K562 (cell line): ENCODE results near the gene COX6B2. TPM values are rescaled to one million over a fixed set of nuclear protein-coding genes. Genes with fewer than 3 reads are reported as not detected.

Experiments used
- CBX1 ChIP-seq: sonication (generic); IDR thresholded peaks from 2 replicates; pipeline ENCODE4 v1.6.1; 2016; ENCODE audit warnings: antibody characterized with exemption, low read depth, mild to moderate bottlenecking
- NRF1 ChIP-seq, 2 experiments: fragments of 450-650 bp; IDR thresholded peaks in 1 of 2; conservative IDR thresholded peaks in 1 of 2; 2 replicates each; pipeline ENCODE4 v1.6.1; 2014; ENCODE audit warnings: mild to moderate bottlenecking in 2 of 2
- RFX5 ChIP-seq: IDR thresholded peaks from 2 replicates; pipeline ENCODE4 v1.6.1; 2011; ENCODE audit warnings: low read depth, mild to moderate bottlenecking, improper control_type of control experiment, low read length
- SREBF2 ChIP-seq: sonication (generic); formaldehyde crosslinking; IDR thresholded peaks from 2 replicates; pipeline ENCODE4 v1.4.0; 2020; ENCODE audit warnings: mild to moderate bottlenecking, missing genetic modification reagents
- TCF7L2 ChIP-seq: fragments of 150-350 bp; IDR thresholded peaks from 2 replicates; pipeline ENCODE4 v1.6.1; 2016; ENCODE audit warnings: low read depth, mild to moderate bottlenecking, low read length, moderate library complexity
- ZFX ChIP-seq: sonication (generic); formaldehyde crosslinking; IDR thresholded peaks from 2 replicates; pipeline ENCODE4 v1.8.0; 2022; ENCODE audit warnings: mild to moderate bottlenecking, missing genetic modification reagents, moderate library complexity
- ZNF436 ChIP-seq: fragments of 250-450, 450-650 bp; sonication (Bioruptor Pico); formaldehyde crosslinking; IDR thresholded peaks from 2 replicates; pipeline ENCODE4 v1.7.0; 2020; ENCODE audit warnings: mild to moderate bottlenecking
- ZNF507 ChIP-seq: conservative IDR thresholded peaks from 2 replicates; pipeline ENCODE4 v1.6.1; 2017; ENCODE audit warnings: missing genetic modification characterization, missing compliant biosample characterization
- ZNF561 ChIP-seq: fragments of 450-650 bp; formaldehyde crosslinking; conservative IDR thresholded peaks from 2 replicates; pipeline ENCODE4 v1.4.0; 2020; ENCODE audit warnings: mild to moderate bottlenecking, moderate library complexity
- ZSCAN32 ChIP-seq: fragments of 450-650 bp; formaldehyde crosslinking; IDR thresholded peaks from 2 replicates; pipeline ENCODE4 v1.4.0; 2020; ENCODE audit warnings: mild to moderate bottlenecking, moderate library complexity
- polyA plus RNA-seq, 8 experiments: library from polyadenylated mRNA; depleted of rRNA in 4 of 8; stranded (reverse) in 5 of 8; unstranded in 3 of 8; fragments of >200 nt; fragmentation: Nextera tagmentation in 2 of 8; fragmentation: Illumina TruSeq in 1 of 8; extraction: Ambion mirVana in 2 of 8; extraction: Trizol in 1 of 8; gene quantifications; 2 replicates each; pipeline versions ENCODE4 v1.2.1 to v1.2.3, GENCODE V29; 2011 to 2014; ENCODE audit warnings: inconsistent platforms in 1 of 8, missing spikeins in 1 of 8
- total RNA-seq, 7 experiments: library from RNA; depleted of rRNA in 6 of 7; stranded (reverse); fragments of >200 nt in 6 of 7; fragmentation: Illumina TruSeq in 2 of 7; extraction: Trizol in 2 of 7; gene quantifications; 2 replicates each; pipeline versions ENCODE4 v1.2.1 to v1.2.3, GENCODE V29; 2011 to 2021; ENCODE audit warnings: low replicate concordance in 1 of 7
- TF ChIP-seq, protein P1 (sequence below): fragments of 250-450 bp; sonication (Bioruptor Pico); IDR thresholded peaks from 2 replicates; pipeline ENCODE4 v1.4.0; 2020; ENCODE audit warnings: mild to moderate bottlenecking, moderate library complexity
- TF ChIP-seq, protein P2 (sequence below): fragments of 200-800 bp; sonication (Bioruptor generic); IDR thresholded peaks from 2 replicates; pipeline ENCODE4 v1.6.1; 2017; ENCODE audit warnings: missing genetic modification characterization, missing compliant biosample characterization
- TF ChIP-seq, protein P3 (sequence below): sonication (generic); formaldehyde crosslinking; IDR thresholded peaks from 2 replicates; pipeline ENCODE4 v1.8.0; 2022; ENCODE audit warnings: mild to moderate bottlenecking, missing genetic modification reagents
- TF ChIP-seq, protein P4 (sequence below): conservative IDR thresholded peaks from 2 replicates; pipeline ENCODE4 v1.6.1; 2011; ENCODE audit warnings: low read depth, mild to moderate bottlenecking, low read length; ENCODE audit not compliant: control insufficient read depth
- TF ChIP-seq, protein P5 (sequence below): sonication (generic); formaldehyde crosslinking; IDR thresholded peaks from 2 replicates; pipeline ENCODE4 v1.8.0; 2022; ENCODE audit warnings: mild to moderate bottlenecking, missing genetic modification reagents
- TF ChIP-seq, protein P6 (sequence below): fragments of 250-450 bp; sonication (Bioruptor Pico); IDR thresholded peaks from 2 replicates; pipeline ENCODE4 v1.4.0; 2020; ENCODE audit warnings: borderline replicate concordance

COX6B2 gene
- total and polyA plus RNA-seq, 9 of the 15 experiments (the other 6 are each of a cell fraction or from before 2014, with no cell fraction given): 0.40 to 2.5 (median 0.83) TPM

DNA sequence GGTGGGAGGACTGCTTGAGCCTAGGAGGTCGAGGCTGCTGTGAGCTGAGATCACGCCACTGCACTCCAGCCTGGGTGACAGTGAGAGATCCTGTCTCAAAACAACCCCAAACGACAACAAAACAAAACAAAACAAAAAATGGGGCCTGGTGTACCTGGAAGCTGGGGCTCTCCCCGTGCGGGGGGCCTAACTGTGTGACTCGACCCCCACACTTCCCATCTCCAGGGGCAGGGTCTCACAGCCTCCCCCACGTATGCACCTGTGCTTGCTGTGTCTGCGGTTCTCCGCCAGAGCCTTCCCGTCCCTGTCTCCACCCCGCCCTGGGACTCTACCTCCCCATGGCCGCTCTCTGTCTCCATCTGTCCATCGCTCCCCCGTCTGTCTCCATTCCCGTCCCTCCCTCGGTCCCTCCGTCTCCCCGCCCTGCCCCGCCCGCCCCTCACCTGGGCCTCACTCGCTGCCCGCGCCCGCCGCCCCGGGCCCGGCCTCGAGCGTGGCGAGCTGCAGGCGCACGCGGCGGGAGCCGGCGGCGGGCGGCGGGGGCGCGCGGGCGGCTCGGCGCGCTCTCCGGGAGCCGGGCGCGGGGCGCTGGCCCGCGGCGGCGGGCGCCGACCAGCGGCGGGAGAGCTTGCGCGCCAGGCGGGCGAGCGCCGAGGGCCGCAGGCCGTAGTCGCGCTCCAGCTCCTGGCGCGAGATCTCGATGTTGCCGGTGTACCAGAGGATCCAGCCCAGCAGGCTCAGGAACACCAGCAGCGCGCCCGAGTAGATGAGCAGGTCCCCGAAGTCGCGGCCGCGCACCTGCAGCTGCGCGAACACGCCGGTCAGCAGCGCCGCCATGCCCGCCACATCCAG is 29.0 kb upstream of the COX6B2 start (continued):
- TF ChIP-seq, protein P1, sequence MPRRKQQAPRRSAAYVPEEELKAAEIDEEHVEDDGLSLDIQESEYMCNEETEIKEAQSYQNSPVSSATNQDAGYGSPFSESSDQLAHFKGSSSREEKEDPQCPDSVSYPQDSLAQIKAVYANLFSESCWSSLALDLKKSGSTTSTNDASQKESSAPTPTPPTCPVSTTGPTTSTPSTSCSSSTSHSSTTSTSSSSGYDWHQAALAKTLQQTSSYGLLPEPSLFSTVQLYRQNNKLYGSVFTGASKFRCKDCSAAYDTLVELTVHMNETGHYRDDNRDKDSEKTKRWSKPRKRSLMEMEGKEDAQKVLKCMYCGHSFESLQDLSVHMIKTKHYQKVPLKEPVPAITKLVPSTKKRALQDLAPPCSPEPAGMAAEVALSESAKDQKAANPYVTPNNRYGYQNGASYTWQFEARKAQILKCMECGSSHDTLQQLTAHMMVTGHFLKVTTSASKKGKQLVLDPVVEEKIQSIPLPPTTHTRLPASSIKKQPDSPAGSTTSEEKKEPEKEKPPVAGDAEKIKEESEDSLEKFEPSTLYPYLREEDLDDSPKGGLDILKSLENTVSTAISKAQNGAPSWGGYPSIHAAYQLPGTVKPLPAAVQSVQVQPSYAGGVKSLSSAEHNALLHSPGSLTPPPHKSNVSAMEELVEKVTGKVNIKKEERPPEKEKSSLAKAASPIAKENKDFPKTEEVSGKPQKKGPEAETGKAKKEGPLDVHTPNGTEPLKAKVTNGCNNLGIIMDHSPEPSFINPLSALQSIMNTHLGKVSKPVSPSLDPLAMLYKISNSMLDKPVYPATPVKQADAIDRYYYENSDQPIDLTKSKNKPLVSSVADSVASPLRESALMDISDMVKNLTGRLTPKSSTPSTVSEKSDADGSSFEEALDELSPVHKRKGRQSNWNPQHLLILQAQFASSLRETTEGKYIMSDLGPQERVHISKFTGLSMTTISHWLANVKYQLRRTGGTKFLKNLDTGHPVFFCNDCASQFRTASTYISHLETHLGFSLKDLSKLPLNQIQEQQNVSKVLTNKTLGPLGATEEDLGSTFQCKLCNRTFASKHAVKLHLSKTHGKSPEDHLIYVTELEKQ (CRISPR knock-in tag): no peak
- TF ChIP-seq NRF1 (conservative IDR thresholded peaks at IDR 0.05 in 1 of 2, IDR thresholded peaks at IDR 0.05 in 1 of 2) (peak in 1 of 2 experiments; percentile 28; a peak in 2 of 4 replicates), SREBF2 (no peak), ZFX (CRISPR knock-in tag) (peak; percentile 63), ZNF507 (tag) (no peak), TCF7L2 (no peak), ZNF561 (no peak), ZSCAN32 (no peak), CBX1 (0 out of 2 replicates have a peak, but pooled peaks have one; percentile 6), ZNF436 (CRISPR knock-in tag) (no peak), RFX5 (no peak)
- TF ChIP-seq, protein P2, sequence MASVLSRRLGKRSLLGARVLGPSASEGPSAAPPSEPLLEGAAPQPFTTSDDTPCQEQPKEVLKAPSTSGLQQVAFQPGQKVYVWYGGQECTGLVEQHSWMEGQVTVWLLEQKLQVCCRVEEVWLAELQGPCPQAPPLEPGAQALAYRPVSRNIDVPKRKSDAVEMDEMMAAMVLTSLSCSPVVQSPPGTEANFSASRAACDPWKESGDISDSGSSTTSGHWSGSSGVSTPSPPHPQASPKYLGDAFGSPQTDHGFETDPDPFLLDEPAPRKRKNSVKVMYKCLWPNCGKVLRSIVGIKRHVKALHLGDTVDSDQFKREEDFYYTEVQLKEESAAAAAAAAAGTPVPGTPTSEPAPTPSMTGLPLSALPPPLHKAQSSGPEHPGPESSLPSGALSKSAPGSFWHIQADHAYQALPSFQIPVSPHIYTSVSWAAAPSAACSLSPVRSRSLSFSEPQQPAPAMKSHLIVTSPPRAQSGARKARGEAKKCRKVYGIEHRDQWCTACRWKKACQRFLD (CRISPR knock-in tag): peak; percentile 36; the same call in 1 of the 2 replicates
- TF ChIP-seq, protein P3, sequence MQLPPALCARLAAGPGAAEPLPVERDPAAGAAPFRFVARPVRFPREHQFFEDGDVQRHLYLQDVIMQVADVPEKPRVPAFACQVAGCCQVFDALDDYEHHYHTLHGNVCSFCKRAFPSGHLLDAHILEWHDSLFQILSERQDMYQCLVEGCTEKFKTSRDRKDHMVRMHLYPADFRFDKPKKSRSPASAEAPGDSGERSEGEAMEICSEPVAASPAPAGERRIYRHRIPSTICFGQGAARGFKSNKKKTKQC (CRISPR knock-in tag): no peak
- TF ChIP-seq, protein P4, sequence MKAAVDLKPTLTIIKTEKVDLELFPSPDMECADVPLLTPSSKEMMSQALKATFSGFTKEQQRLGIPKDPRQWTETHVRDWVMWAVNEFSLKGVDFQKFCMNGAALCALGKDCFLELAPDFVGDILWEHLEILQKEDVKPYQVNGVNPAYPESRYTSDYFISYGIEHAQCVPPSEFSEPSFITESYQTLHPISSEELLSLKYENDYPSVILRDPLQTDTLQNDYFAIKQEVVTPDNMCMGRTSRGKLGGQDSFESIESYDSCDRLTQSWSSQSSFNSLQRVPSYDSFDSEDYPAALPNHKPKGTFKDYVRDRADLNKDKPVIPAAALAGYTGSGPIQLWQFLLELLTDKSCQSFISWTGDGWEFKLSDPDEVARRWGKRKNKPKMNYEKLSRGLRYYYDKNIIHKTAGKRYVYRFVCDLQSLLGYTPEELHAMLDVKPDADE: peak; percentile 12; the same call in 1 of the 2 replicates
- TF ChIP-seq, protein P5, sequence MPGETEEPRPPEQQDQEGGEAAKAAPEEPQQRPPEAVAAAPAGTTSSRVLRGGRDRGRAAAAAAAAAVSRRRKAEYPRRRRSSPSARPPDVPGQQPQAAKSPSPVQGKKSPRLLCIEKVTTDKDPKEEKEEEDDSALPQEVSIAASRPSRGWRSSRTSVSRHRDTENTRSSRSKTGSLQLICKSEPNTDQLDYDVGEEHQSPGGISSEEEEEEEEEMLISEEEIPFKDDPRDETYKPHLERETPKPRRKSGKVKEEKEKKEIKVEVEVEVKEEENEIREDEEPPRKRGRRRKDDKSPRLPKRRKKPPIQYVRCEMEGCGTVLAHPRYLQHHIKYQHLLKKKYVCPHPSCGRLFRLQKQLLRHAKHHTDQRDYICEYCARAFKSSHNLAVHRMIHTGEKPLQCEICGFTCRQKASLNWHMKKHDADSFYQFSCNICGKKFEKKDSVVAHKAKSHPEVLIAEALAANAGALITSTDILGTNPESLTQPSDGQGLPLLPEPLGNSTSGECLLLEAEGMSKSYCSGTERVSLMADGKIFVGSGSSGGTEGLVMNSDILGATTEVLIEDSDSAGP (CRISPR knock-in tag): no peak
- TF ChIP-seq, protein P6, sequence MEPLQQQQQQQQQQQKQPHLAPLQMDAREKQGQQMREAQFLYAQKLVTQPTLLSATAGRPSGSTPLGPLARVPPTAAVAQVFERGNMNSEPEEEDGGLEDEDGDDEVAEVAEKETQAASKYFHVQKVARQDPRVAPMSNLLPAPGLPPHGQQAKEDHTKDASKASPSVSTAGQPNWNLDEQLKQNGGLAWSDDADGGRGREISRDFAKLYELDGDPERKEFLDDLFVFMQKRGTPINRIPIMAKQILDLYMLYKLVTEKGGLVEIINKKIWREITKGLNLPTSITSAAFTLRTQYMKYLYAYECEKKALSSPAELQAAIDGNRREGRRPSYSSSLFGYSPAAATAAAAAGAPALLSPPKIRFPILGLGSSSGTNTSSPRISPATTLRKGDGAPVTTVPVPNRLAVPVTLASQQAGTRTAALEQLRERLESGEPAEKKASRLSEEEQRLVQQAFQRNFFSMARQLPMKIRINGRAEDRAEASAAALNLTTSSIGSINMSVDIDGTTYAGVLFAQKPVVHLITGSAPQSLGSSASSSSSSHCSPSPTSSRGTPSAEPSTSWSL (CRISPR knock-in tag): no peak
